ENCODE data around the gene DIPK1C.

The DIPK1C gene

GRCh38 chr18:74482697-74483096, 25.6 kb upstream of the DIPK1C start:
- DNase-seq (ENCODE audit: low read depth): no peak

GRCh38 chr18:74480149-74480651, 23.1 kb upstream of the DIPK1C start:
- DNase-seq (ENCODE audit: low read depth): no peak

GRCh38 chr18:74479486-74480148, 22.5 kb upstream of the DIPK1C start:
- no peak for DNase-seq (ENCODE audit: low read depth)

GRCh38 chr18:74478880-74479279, 21.8 kb upstream of the DIPK1C start:
- DNase-seq (ENCODE audit: low read depth): no peak

GRCh38 chr18:74478316-74478715, 21.2 kb upstream of the DIPK1C start:
- no peak for DNase-seq (ENCODE audit: low read depth)

- no peak for DNase-seq (ENCODE audit: low read depth)
Observed at GRCh38 chr18:74477771-74478170, 20.7 kb upstream of the DIPK1C start.

GRCh38 chr18:74476140-74476539, 19.0 kb upstream of the DIPK1C start:
- no peak for DNase-seq (ENCODE audit: low read depth)

GRCh38 chr18:74473976-74474640, 17.0 kb upstream of the DIPK1C start:
- no peak for DNase-seq (ENCODE audit: low read depth)

GRCh38 chr18:74472312-74472711, 15.2 kb upstream of the DIPK1C start:
- DNase-seq (ENCODE audit: low read depth): no peak

GRCh38 chr18:74468547-74469061, 11.5 kb upstream of the DIPK1C start:
- DNase-seq (ENCODE audit: low read depth): no peak

GRCh38 chr18:74465775-74466174, 8.7 kb upstream of the DIPK1C start:
- DNase-seq (ENCODE audit: low read depth): no peak

- DNase-seq (ENCODE audit: low read depth): no peak
Observed at GRCh38 chr18:74463983-74464382, 6.9 kb upstream of the DIPK1C start.

GRCh38 chr18:74463254-74463653, 6.1 kb upstream of the DIPK1C start:
- no peak for DNase-seq (ENCODE audit: low read depth)

GRCh38 chr18:74460825-74461224, 3.7 kb upstream of the DIPK1C start:
- no peak for DNase-seq (ENCODE audit: low read depth)

- DNase-seq (ENCODE audit: low read depth): no peak
Observed at GRCh38 chr18:74459889-74460288, 2.8 kb upstream of the DIPK1C start.

- no peak for DNase-seq (ENCODE audit: low read depth)
Observed at GRCh38 chr18:74457725-74458421, 765 bp upstream of the DIPK1C start.

- DNase-seq (ENCODE audit: low read depth): no peak
Observed at GRCh38 chr18:74456349-74457042, 612 bp downstream of the DIPK1C start.

GRCh38 chr18:74456017-74456348, 1.1 kb downstream of the DIPK1C start:
- DNase-seq (ENCODE audit: low read depth): no peak

- DNase-seq (ENCODE audit: low read depth): no peak
Observed at GRCh38 chr18:74455386-74455785, 1.7 kb downstream of the DIPK1C start.

- no peak for DNase-seq (ENCODE audit: low read depth)
Observed at GRCh38 chr18:74454279-74454751, 2.8 kb downstream of the DIPK1C start.

- no peak for DNase-seq (ENCODE audit: low read depth)
Observed at GRCh38 chr18:74453642-74454198, 3.4 kb downstream of the DIPK1C start.

- DNase-seq (ENCODE audit: low read depth): no peak
Observed at GRCh38 chr18:74453016-74453566, 4.0 kb downstream of the DIPK1C start.

All from GM04503 (cell line).